Ovary (tissue), 9 donors: ENCODE data around the gene USP6NL. TPM values are rescaled to one million over a fixed set of nuclear protein-coding genes. Genes with fewer than 3 reads are reported as not detected.

Source experiments
- DNase-seq, 5 donors: peaks; one replicate each; pipeline ENCODE4 v3.0.0-alpha.2; 2019 to 2020
- H3K27ac ChIP-seq, 2 donors: fragments of 200-600 bp; one replicate each; pipeline versions ENCODE4 v1.5.1 to v1.8.0; 2019 to 2022
- H3K27me3 ChIP-seq: fragments of 200-600 bp; one replicate; pipeline ENCODE4 v1.8.0; 2022
- H3K36me3 ChIP-seq: fragments of 200-600 bp; sonication (generic); one replicate; pipeline ENCODE4 v1.5.1; 2019
- H3K4me1 ChIP-seq: one replicate; pipeline ENCODE4 v1.8.1; 2013; ENCODE audit warnings: mild to moderate bottlenecking, moderate library complexity; ENCODE audit not compliant: insufficient read depth
- H3K4me3 ChIP-seq: fragments of 200-600 bp; sonication (generic); one replicate; pipeline ENCODE4 v1.5.1; 2017
- H3K9me3 ChIP-seq, 2 donors: fragments of 200-600 bp in 1 of 2; sonication (generic) in 1 of 2; one replicate each; pipeline versions ENCODE4 v1.5.1 to v1.8.1; 2013 to 2019; ENCODE audit warnings: mild to moderate bottlenecking in 1 of 2, moderate library complexity in 1 of 2
- EP300 ChIP-seq: sonication (generic); formaldehyde crosslinking; IDR thresholded peaks from one replicate; pipeline ENCODE4 v1.6.1; 2017; ENCODE audit warnings: antibody characterized with exemption
- POLR2A ChIP-seq: fragments of 450-650 bp; IDR thresholded peaks from one replicate; pipeline ENCODE4 v1.6.1; 2017; ENCODE audit warnings: antibody characterized with exemption, mild to moderate bottlenecking, moderate library complexity
- WGBS, 3 donors: extraction: QIAGEN DNeasy Blood & Tissue Kit in 1 of 3; methylation state at CpG; one replicate each; pipeline versions ENCODE4 v1.1.5 to v1.1.7; 2013 to 2017; 5-methylcytosine and 5-hydroxymethylcytosine counted together
- intact Hi-C, 4 donors: fragments of 100-400 bp; cut with DNase I; formaldehyde crosslinking; loops; one replicate each; pipeline versions ENCODE4 v1.11.0 to v1.15.1; 2022 to 2023
- polyA plus RNA-seq, 2 donors: library from polyadenylated mRNA; stranded (reverse); fragments of 200-250 nt in 1 of 2; fragments of 350-450 nt in 1 of 2; fragmentation: Illumina TruSeq in 1 of 2; extraction: RNeasy Lipid Tissue Mini Kit (QIAGEN cat#74804) in 1 of 2; gene quantifications; one replicate each; pipeline ENCODE4 v1.2.3, GENCODE V29; 2013 to 2014
- total RNA-seq, 7 donors: library from RNA; depleted of rRNA in 2 of 7; stranded (reverse); fragments of >200 nt in 2 of 7; fragmentation: NEBNext Ultra II Directional in 3 of 7; extraction: Animal tissue kit (Norgen Biotek cat#: 25700) in 3 of 7; gene quantifications; one replicate each; pipeline versions ENCODE4 v1.1.0 to v1.2.4, GENCODE V29; 2016 to 2023
- TF ChIP-seq, protein P1 (sequence below), 3 donors: fragments of 450-650 bp in 2 of 3; fragments of 200-600 bp in 1 of 3; IDR thresholded peaks; one replicate each; pipeline versions ENCODE4 v1.5.1 to v1.8.0; 2016 to 2022; ENCODE audit warnings: antibody characterized with exemption in 3 of 3, mild to moderate bottlenecking in 1 of 3
- donor health status: DM: no; HTN: no; CAD: no; lungs with moderate emphysema.
- donor health status: DM: no; HTN: no; CAD: no.
- donor health status: Bipolar disorder and iron deficiency.
- donor health status: DM: yes; HTN: yes; CAD: no.
- donor health status: DM: no; HTN: no; CAD: no.
- donor health status: DM: yes; HTN: yes; CAD: no.

The USP6NL gene
- total and polyA plus RNA-seq, 9 donors: 9.6 to 28.8 (median 16.3) TPM

DNA sequence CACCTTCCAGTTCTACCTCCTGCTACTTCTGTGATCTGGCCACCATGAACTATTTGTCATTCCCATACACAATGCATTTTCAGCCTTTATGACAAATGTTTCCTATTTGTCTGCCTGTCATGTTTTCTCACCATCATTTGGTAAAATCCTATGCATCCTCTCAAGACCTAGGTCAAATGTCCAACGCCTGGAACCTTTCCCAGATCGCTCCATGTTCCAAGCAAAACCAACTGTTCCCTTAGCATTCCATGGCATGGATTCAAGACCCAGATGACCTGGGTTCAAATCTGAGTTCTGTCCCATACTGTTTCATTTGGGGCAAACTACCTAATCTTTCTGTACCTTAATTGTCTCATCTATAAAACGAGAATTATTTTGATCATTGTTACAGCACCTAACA is 98.9 kb downstream of the USP6NL start:
- H3K4me3 ChIP-seq: no peak overlapping the region

DNA sequence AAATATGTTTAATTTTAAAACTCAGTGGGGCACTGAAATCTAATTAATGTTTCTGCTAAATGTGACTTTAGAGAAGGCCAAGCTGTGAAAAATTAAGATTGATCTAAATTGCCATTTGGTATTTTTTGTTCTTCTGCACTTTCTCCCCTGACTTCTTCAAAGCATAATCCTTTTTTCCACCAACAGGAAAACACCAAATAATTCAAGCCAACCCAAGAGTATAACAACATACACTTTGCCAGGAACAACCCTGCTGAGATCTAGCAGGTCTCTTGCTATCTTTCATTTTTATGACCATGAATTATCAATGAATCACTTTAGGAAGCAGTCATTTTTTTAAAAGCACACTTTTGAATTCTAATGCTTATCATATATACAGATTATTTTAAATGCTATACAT is 100.1 kb downstream of the USP6NL start:
- Histone ChIP-seq H3K27ac (no peak overlapping the region), H3K27me3 (no peaks in the 10 kb centered on the region), H3K9me3 (no peaks in the 10 kb centered on the region), H3K36me3 (no peaks in the 10 kb centered on the region), H3K4me1 (peaks cover 3% of the 10 kb centered on the region), H3K4me3 (no peak overlapping the region)
- TF ChIP-seq, protein P1, sequence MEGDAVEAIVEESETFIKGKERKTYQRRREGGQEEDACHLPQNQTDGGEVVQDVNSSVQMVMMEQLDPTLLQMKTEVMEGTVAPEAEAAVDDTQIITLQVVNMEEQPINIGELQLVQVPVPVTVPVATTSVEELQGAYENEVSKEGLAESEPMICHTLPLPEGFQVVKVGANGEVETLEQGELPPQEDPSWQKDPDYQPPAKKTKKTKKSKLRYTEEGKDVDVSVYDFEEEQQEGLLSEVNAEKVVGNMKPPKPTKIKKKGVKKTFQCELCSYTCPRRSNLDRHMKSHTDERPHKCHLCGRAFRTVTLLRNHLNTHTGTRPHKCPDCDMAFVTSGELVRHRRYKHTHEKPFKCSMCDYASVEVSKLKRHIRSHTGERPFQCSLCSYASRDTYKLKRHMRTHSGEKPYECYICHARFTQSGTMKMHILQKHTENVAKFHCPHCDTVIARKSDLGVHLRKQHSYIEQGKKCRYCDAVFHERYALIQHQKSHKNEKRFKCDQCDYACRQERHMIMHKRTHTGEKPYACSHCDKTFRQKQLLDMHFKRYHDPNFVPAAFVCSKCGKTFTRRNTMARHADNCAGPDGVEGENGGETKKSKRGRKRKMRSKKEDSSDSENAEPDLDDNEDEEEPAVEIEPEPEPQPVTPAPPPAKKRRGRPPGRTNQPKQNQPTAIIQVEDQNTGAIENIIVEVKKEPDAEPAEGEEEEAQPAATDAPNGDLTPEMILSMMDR (IDR thresholded peaks at IDR 0.05): no peak
- TF ChIP-seq EP300 (no peak), POLR2A (no peak)
- intact Hi-C loops: loop anchor here in 1 of 4 donors (10.0 kb wide), 2 partner anchors 213 to 243 kb away; no protein-coding TSS in a partner anchor
- no peak for DNase-seq

More for the DNA sequence above, 98.9 kb downstream of the USP6NL start:
- intact Hi-C loops: loop anchor here in 1 of 4 donors (10.0 kb wide), 2 partner anchors 212 to 242 kb away; no protein-coding TSS in a partner anchor
- Histone ChIP-seq H3K27ac (no peak overlapping the region), H3K9me3 (no peaks in the 10 kb centered on the region), H3K27me3 (no peaks in the 10 kb centered on the region), H3K4me1 (peaks cover 3% of the 10 kb centered on the region), H3K36me3 (no peaks in the 10 kb centered on the region)
- 85 to 90% (median 88%) methylated on average over 3 of the region's 3 CpGs for WGBS, 3 donors
- DNase-seq: no peak
- TF ChIP-seq, protein P1 (IDR thresholded peaks at IDR 0.05): no peak
- no peak for TF ChIP-seq POLR2A
- TF ChIP-seq EP300: no peak

DNA sequence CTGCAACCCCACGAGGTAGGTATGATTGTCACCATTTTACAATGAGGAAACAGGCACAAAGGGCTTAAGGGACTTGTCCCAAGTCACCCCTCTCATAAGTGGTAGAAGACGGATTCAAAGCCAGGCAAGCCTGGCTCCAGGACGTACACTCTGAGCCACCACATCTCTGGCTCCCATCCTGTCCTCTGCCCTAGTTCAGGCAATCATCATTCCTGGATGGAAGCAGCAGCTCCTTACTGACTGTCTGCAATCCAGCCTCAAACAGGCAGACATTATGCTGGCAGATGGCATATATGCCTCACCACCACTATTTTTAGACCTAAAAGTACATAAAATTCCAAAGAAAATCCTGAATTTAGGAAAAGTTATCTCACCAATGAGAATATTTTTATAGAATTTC is 100.7 kb downstream of the USP6NL start:
- WGBS, 3 donors: 71 to 90% (median 75%) methylated on average over 3 of the region's 3 CpGs
- H3K4me3 ChIP-seq: no peak overlapping the region
- no peaks in the 10 kb centered on the region for H3K36me3 ChIP-seq
- no peaks in the 10 kb centered on the region for H3K27me3 ChIP-seq
- H3K4me1 ChIP-seq: peaks cover 3% of the 10 kb centered on the region
- no peak for TF ChIP-seq POLR2A
- TF ChIP-seq, protein P1 (IDR thresholded peaks at IDR 0.05): no peak
- TF ChIP-seq EP300: no peak
- no peak overlapping the region for H3K27ac ChIP-seq
- H3K9me3 ChIP-seq: no peaks in the 10 kb centered on the region
- intact Hi-C loops: loop anchor here in 1 of 4 donors (10.0 kb wide), 2 partner anchors 214 to 244 kb away; no protein-coding TSS in a partner anchor
- DNase-seq: no peak

DNA sequence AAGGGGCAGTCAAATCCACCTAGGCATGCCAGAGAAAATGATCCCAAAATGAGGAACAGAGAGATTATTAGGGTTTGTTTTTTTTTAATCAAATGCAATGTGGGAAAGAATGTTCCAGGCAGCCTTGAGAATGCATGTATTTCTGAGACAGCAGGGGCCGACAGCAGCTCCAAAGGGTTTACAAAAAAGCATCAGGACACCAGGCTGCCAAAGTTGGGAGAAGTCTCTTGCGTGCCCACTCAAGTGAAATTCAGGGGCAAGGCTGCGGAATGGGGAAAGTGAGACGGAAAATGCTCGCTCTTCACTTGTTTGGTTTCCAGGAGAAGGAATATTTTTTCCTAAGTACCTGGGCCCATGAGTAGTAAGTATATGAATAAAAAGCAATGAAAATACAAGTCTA is 101.2 kb downstream of the USP6NL start:
- H3K27me3 ChIP-seq: no peaks in the 10 kb centered on the region
- no peak for DNase-seq
- intact Hi-C loops: loop anchor here in 1 of 4 donors (10.0 kb wide), 2 partner anchors 215 to 245 kb away; no protein-coding TSS in a partner anchor
- no peak for TF ChIP-seq EP300
- no peak for TF ChIP-seq POLR2A
- TF ChIP-seq, protein P1 (IDR thresholded peaks at IDR 0.05): no peak
- 49 to 74% (median 61%) methylated on average over 5 of the region's 5 CpGs for WGBS, 3 donors
- no peak overlapping the region for H3K27ac ChIP-seq
- no peak overlapping the region for H3K4me3 ChIP-seq
- no peaks in the 10 kb centered on the region for H3K9me3 ChIP-seq
- H3K4me1 ChIP-seq: peaks cover 3% of the 10 kb centered on the region
- H3K36me3 ChIP-seq: no peaks in the 10 kb centered on the region
